Measurements from ENCODE around the gene MMP20. TPM values are rescaled to one million over a fixed set of nuclear protein-coding genes. Genes with fewer than 3 reads are reported as not detected.
A peak's percentile ranks its signal among the peaks of the same experiment; 100 is the strongest.

Gene MMP20
- polyA plus RNA-seq, 1 donor (not counting 4 experiments of a cell fraction or from before 2014, with no cell fraction given), result not detected

GRCh38 chr11:102534261-102534872, 90.8 kb downstream of the MMP20 start:
- H3K9me3 ChIP-seq (ENCODE audit: control insufficient read depth, low read depth, low read length), result no peaks in the 10 kb centered on the region
- H3K27me3 ChIP-seq (ENCODE audit: control insufficient read depth, extremely low read depth, insufficient read depth, low read length), result no peaks in the 10 kb centered on the region
- dilution Hi-C loops (cut with MboI; ENCODE audit: extremely low pct_ligation_motif_present, low sequenced_read_pairs), result no loop called here
- peak; percentile 59 for FAIRE-seq
- H2AFZ ChIP-seq (ENCODE audit: control insufficient read depth, low read length), result no peak overlapping the region
- H3K4me2 ChIP-seq (ENCODE audit: control insufficient read depth, extremely low read depth, insufficient read depth, low read depth, low read length), result no peak overlapping the region
- peak; percentile 15 to 48 (median 21) for TF ChIP-seq CTCF (optimal IDR thresholded peaks at IDR 0.05 in 1 of 3, IDR thresholded peaks at IDR 0.05 in 1 of 3, conservative IDR thresholded peaks at IDR 0.05 in 1 of 3; ENCODE audit: extremely low read depth in 1 of 3, insufficient read depth in 2 of 3, low read length in 3 of 3)
- TF ChIP-seq EZH2 (IDR thresholded peaks at IDR 0.05; ENCODE audit: low read length), result no peak
- H3K9ac ChIP-seq (ENCODE audit: control insufficient read depth, extremely low read depth, insufficient read depth, low read length), result no peak overlapping the region
- peaks cover 3% of the 10 kb centered on the region for H3K4me1 ChIP-seq (ENCODE audit: control insufficient read depth, extremely low read depth, insufficient read depth, low read length)
- H3K36me3 ChIP-seq (ENCODE audit: control insufficient read depth in 2 of 2, extremely low read depth in 1 of 2, insufficient read depth in 2 of 2, low read length in 2 of 2), result no peaks in the 10 kb centered on the region
- H3K79me2 ChIP-seq (ENCODE audit: control insufficient read depth, insufficient read depth, low read length), result no peaks in the 10 kb centered on the region
- no peaks in the 10 kb centered on the region for H3K9me1 ChIP-seq (ENCODE audit: control insufficient read depth, extremely low read depth, insufficient read depth, low read length)
- no peak overlapping the region for H3K4me3 ChIP-seq (ENCODE audit: control insufficient read depth in 2 of 3, extremely low read depth in 1 of 3, insufficient read depth in 2 of 3, low read depth in 1 of 3, low read length in 3 of 3)
- DNase-seq (ENCODE audit: low read depth, low spot score), result no peak
- no peaks in the 10 kb centered on the region for H4K20me1 ChIP-seq (ENCODE audit: control insufficient read depth, extremely low read depth, insufficient read depth, low read length)
- no peak overlapping the region for H3K27ac ChIP-seq (ENCODE audit: control insufficient read depth, insufficient read depth, low read length)

GRCh38 chr11:102530558-102530957, 94.6 kb downstream of the MMP20 start, which contains the start of gene MMP7:
TSS of gene MMP7 (minus strand) at chr11:102530747. CDS start at chr11:102530700, 47 bp downstream.
- Histone ChIP-seq H3K9me1 (ENCODE audit: control insufficient read depth, extremely low read depth, insufficient read depth, low read length) (no peaks in the 10 kb centered on the region), H3K79me2 (ENCODE audit: control insufficient read depth, insufficient read depth, low read length) (no peaks in the 10 kb centered on the region), H3K4me3 (ENCODE audit: control insufficient read depth in 2 of 3, extremely low read depth in 1 of 3, insufficient read depth in 2 of 3, low read depth in 1 of 3, low read length in 3 of 3) (no peak within 1 kb of the TSS), H3K27me3 (ENCODE audit: control insufficient read depth, extremely low read depth, insufficient read depth, low read length) (no peaks in the 10 kb centered on the region), H3K4me2 (ENCODE audit: control insufficient read depth, extremely low read depth, insufficient read depth, low read depth, low read length) (peak within 1 kb of the TSS; percentile 57), H3K4me1 (ENCODE audit: control insufficient read depth, extremely low read depth, insufficient read depth, low read length) (peaks cover 14% of the 10 kb centered on the region), H3K27ac (ENCODE audit: control insufficient read depth, insufficient read depth, low read length) (no peak within 1 kb of the TSS), H2AFZ (ENCODE audit: control insufficient read depth, low read length) (peak within 1 kb of the TSS; percentile 58), H3K9me3 (ENCODE audit: control insufficient read depth, low read depth, low read length) (no peaks in the 10 kb centered on the region), H3K9ac (ENCODE audit: control insufficient read depth, extremely low read depth, insufficient read depth, low read length) (no peak within 1 kb of the TSS), H4K20me1 (ENCODE audit: control insufficient read depth, extremely low read depth, insufficient read depth, low read length) (no peaks in the 10 kb centered on the region), H3K36me3 (ENCODE audit: control insufficient read depth in 2 of 2, extremely low read depth in 1 of 2, insufficient read depth in 2 of 2, low read length in 2 of 2) (no peaks in the 10 kb centered on the region)
- DNase-seq (ENCODE audit: low read depth, low spot score) (no peak), FAIRE-seq (peak; percentile 29)
- TF ChIP-seq EZH2 (IDR thresholded peaks at IDR 0.05; ENCODE audit: low read length), result no peak
- TF ChIP-seq CTCF (optimal IDR thresholded peaks at IDR 0.05 in 1 of 3, IDR thresholded peaks at IDR 0.05 in 1 of 3, conservative IDR thresholded peaks at IDR 0.05 in 1 of 3; ENCODE audit: extremely low read depth in 1 of 3, insufficient read depth in 2 of 3, low read length in 3 of 3), result peak in 1 of 3 experiments; percentile 8
- dilution Hi-C loops (cut with MboI; ENCODE audit: extremely low pct_ligation_motif_present, low sequenced_read_pairs), result no loop called here
